SH-SY5Y (cell line): ENCODE data around the gene NTMT2.

ENCODE experiments used
- GATA2 ChIP-seq: IDR thresholded peaks from 2 replicates; pipeline ENCODE4 v1.6.1; 2011; ENCODE audit warnings: mild to moderate bottlenecking, low read depth, low read length
- GATA3 ChIP-seq: IDR thresholded peaks from 2 replicates; pipeline ENCODE4 v1.6.1; 2011; ENCODE audit warnings: low read depth, mild to moderate bottlenecking, low read length, moderate library complexity

GRCh38 chr1:170096806-170097340 is 48.9 kb upstream of the NTMT2 start:
- no peak for TF ChIP-seq GATA2
- TF ChIP-seq GATA3, result no peak
